ENCODE measurements around the gene ATP6V1C2. TPM values are rescaled to one million over a fixed set of nuclear protein-coding genes. Genes with fewer than 3 reads are reported as not detected.

ATP6V1C2 gene
- polyA plus RNA-seq, 1 donor from 2014 or later: not detected

- no peaks in the 10 kb centered on the region for H4K20me1 ChIP-seq (ENCODE audit: insufficient read depth)
- H3K79me2 ChIP-seq (replicated peaks; ENCODE audit: insufficient read depth, low read length): peaks cover 62% of the 10 kb centered on the region
- TF ChIP-seq EP300 (conservative IDR thresholded peaks at IDR 0.05; ENCODE audit: poor library complexity, severe bottlenecking) (no peak), TAF1 (IDR thresholded peaks at IDR 0.05; ENCODE audit: low read depth) (no peak), SMC3 (conservative IDR thresholded peaks at IDR 0.05; ENCODE audit: poor library complexity) (no peak), MXI1 (conservative IDR thresholded peaks at IDR 0.05; ENCODE audit: poor library complexity, severe bottlenecking) (no peak), EZH2 (IDR thresholded peaks at IDR 0.05; ENCODE audit: borderline replicate concordance, insufficient read depth, low read length, poor library complexity, severe bottlenecking) (no peak), CTCF (IDR thresholded peaks at IDR 0.05; ENCODE audit: poor library complexity, severe bottlenecking) (no peak), POLR2AphosphoS5 (IDR thresholded peaks at IDR 0.05) (no peak), REST (IDR thresholded peaks at IDR 0.05; ENCODE audit: borderline replicate concordance) (no peak), RAD21 (conservative IDR thresholded peaks at IDR 0.05) (no peak)
Observed at GRCh38 chr2:10810202-10811161, 89.1 kb downstream of the ATP6V1C2 start.

GRCh38 chr2:10811517-10811916 is 90.1 kb downstream of the ATP6V1C2 start:
- TF ChIP-seq TAF1 (IDR thresholded peaks at IDR 0.05; ENCODE audit: low read depth) (no peak), REST (IDR thresholded peaks at IDR 0.05; ENCODE audit: borderline replicate concordance) (no peak), POLR2AphosphoS5 (IDR thresholded peaks at IDR 0.05) (no peak), RAD21 (conservative IDR thresholded peaks at IDR 0.05) (no peak)
- Histone ChIP-seq H3K79me2 (replicated peaks; ENCODE audit: insufficient read depth, low read length) (peaks cover 55% of the 10 kb centered on the region), H3K27ac (ENCODE audit: low read length) (no peak overlapping the region), H3K4me2 (ENCODE audit: low read length) (peak overlapping the region; percentile 84), H3K9me3 (ENCODE audit: low read length) (no peaks in the 10 kb centered on the region), H3K4me3 (ENCODE audit: low read length) (peak overlapping the region; percentile 69), H3F3A (ENCODE audit: insufficient read depth, low read length, poor library complexity, severe bottlenecking) (no peaks in the 10 kb centered on the region), H3K27me3 (ENCODE audit: insufficient read depth, low read depth, low read length) (no peaks in the 10 kb centered on the region), H3K9ac (ENCODE audit: low read length) (peak overlapping the region; percentile 80), H4K20me1 (ENCODE audit: insufficient read depth) (no peaks in the 10 kb centered on the region), H2AFZ (ENCODE audit: low read depth, low read length) (no peak overlapping the region), H3K9me2 (ENCODE audit: insufficient read depth, low read length) (no peaks in the 10 kb centered on the region), H3K36me3 (ENCODE audit: insufficient read depth, low read length) (no peaks in the 10 kb centered on the region)

More at GRCh38 chr2:10810202-10811161, 89.1 kb downstream of the ATP6V1C2 start:
- H3K27ac ChIP-seq (ENCODE audit: low read length): no peak overlapping the region
- no peak overlapping the region for H3K9ac ChIP-seq (ENCODE audit: low read length)
- peak overlapping the region; percentile 84 for H3K4me2 ChIP-seq (ENCODE audit: low read length)
- peak overlapping the region; percentile 69 for H3K4me3 ChIP-seq (ENCODE audit: low read length)
- H3K9me3 ChIP-seq (ENCODE audit: low read length): no peaks in the 10 kb centered on the region
- H3K9me2 ChIP-seq (ENCODE audit: insufficient read depth, low read length): no peaks in the 10 kb centered on the region
- H3F3A ChIP-seq (ENCODE audit: insufficient read depth, low read length, poor library complexity, severe bottlenecking): no peaks in the 10 kb centered on the region
- no peaks in the 10 kb centered on the region for H3K36me3 ChIP-seq (ENCODE audit: insufficient read depth, low read length)
- no peak overlapping the region for H2AFZ ChIP-seq (ENCODE audit: low read depth, low read length)
- no peaks in the 10 kb centered on the region for H3K27me3 ChIP-seq (ENCODE audit: insufficient read depth, low read depth, low read length)

Data from neural cell (in vitro differentiated cells).